RWPE2 (cell line): ENCODE measurements around the gene CDK5RAP2.

Experiments used
- ATAC-seq: fragments of 200-7000 bp; cut with Tn5 transposase; 3 replicates; pipeline ENCODE4 v1.9.1; 2021; ENCODE audit warnings: low read depth
- DNase-seq: peaks from one replicate; pipeline ENCODE4 v3.0.0-alpha.2; 2020; ENCODE audit warnings: low spot score
- H3K27ac ChIP-seq: fragments of 450-650 bp; 2 replicates; pipeline ENCODE4 v1.5.1; 2017; ENCODE audit warnings: mild to moderate bottlenecking; ENCODE audit not compliant: poor library complexity, severe bottlenecking
- H3K27me3 ChIP-seq: fragments of 250-450 bp; sonication (Bioruptor Pico); 2 replicates; pipeline ENCODE4 v1.5.1; 2021; ENCODE audit warnings: mild to moderate bottlenecking, moderate library complexity; ENCODE audit not compliant: insufficient read depth, poor library complexity, severe bottlenecking
- H3K36me3 ChIP-seq: fragments of 250-450 bp; sonication (Bioruptor Pico); 2 replicates; pipeline ENCODE4 v1.5.1; 2020; ENCODE audit warnings: low read depth, mild to moderate bottlenecking, moderate library complexity
- H3K4me1 ChIP-seq: fragments of 250-450 bp; sonication (Bioruptor Pico); 2 replicates; pipeline ENCODE4 v1.5.1; 2021; ENCODE audit warnings: mild to moderate bottlenecking, moderate library complexity; ENCODE audit not compliant: insufficient read depth, poor library complexity, severe bottlenecking
- H3K4me3 ChIP-seq: fragments of 250-450 bp; sonication (Bioruptor Pico); 2 replicates; pipeline ENCODE4 v1.5.1; 2021; ENCODE audit warnings: mild to moderate bottlenecking, moderate library complexity; ENCODE audit not compliant: severe bottlenecking
- H3K9me3 ChIP-seq: fragments of 250-450 bp; sonication (Bioruptor Pico); 2 replicates; pipeline ENCODE4 v1.5.1; 2021; ENCODE audit warnings: mild to moderate bottlenecking, moderate library complexity; ENCODE audit not compliant: severe bottlenecking
- CTCF ChIP-seq: fragments of 450-650 bp; IDR thresholded peaks from one replicate; pipeline ENCODE4 v1.5.1; 2017; ENCODE audit warnings: mild to moderate bottlenecking, moderate library complexity; ENCODE audit not compliant: poor library complexity, severe bottlenecking

The CDK5RAP2 gene

GRCh38 chr9:120436446-120436845, 143.5 kb downstream of the CDK5RAP2 start:
- Histone ChIP-seq H3K9me3 (no peaks in the 10 kb centered on the region), H3K27ac (no peak overlapping the region), H3K4me3 (no peak overlapping the region), H3K4me1 (no peaks in the 10 kb centered on the region), H3K36me3 (peaks cover 66% of the 10 kb centered on the region), H3K27me3 (no peaks in the 10 kb centered on the region)
- no peak for TF ChIP-seq CTCF
- ATAC-seq (no peak), DNase-seq (no peak)

- H3K4me1 ChIP-seq, result no peaks in the 10 kb centered on the region
- H3K27me3 ChIP-seq, result no peaks in the 10 kb centered on the region
- ATAC-seq (no peak), DNase-seq (no peak)
- H3K9me3 ChIP-seq, result no peaks in the 10 kb centered on the region
- no peak for TF ChIP-seq CTCF
- H3K27ac ChIP-seq, result no peak overlapping the region
- H3K36me3 ChIP-seq, result peaks cover 62% of the 10 kb centered on the region
- no peak overlapping the region for H3K4me3 ChIP-seq
These were observed 144.9 kb downstream of the CDK5RAP2 start for GRCh38 chr9:120435091-120435490.

- Histone ChIP-seq H3K4me1 (no peaks in the 10 kb centered on the region), H3K36me3 (peaks cover 60% of the 10 kb centered on the region), H3K9me3 (no peaks in the 10 kb centered on the region), H3K27me3 (no peaks in the 10 kb centered on the region), H3K4me3 (no peak overlapping the region), H3K27ac (no peak overlapping the region)
- TF ChIP-seq CTCF, result no peak
- ATAC-seq (no peak), DNase-seq (no peak)
These were observed 145.4 kb downstream of the CDK5RAP2 start for GRCh38 chr9:120434532-120434931.

- Histone ChIP-seq H3K4me1 (no peaks in the 10 kb centered on the region), H3K27ac (no peak overlapping the region), H3K4me3 (no peak overlapping the region), H3K36me3 (peaks cover 52% of the 10 kb centered on the region), H3K27me3 (no peaks in the 10 kb centered on the region), H3K9me3 (no peaks in the 10 kb centered on the region)
- no peak for DNase-seq
- no peak for ATAC-seq
- TF ChIP-seq CTCF, result no peak
These were observed 146.3 kb downstream of the CDK5RAP2 start for GRCh38 chr9:120433701-120434100.

GRCh38 chr9:120432600-120432999, 147.4 kb downstream of the CDK5RAP2 start:
- no peak overlapping the region for H3K27ac ChIP-seq
- no peaks in the 10 kb centered on the region for H3K9me3 ChIP-seq
- H3K4me3 ChIP-seq, result no peak overlapping the region
- no peak for ATAC-seq
- no peaks in the 10 kb centered on the region for H3K4me1 ChIP-seq
- peaks cover 41% of the 10 kb centered on the region for H3K36me3 ChIP-seq
- no peak for TF ChIP-seq CTCF
- DNase-seq, result no peak
- H3K27me3 ChIP-seq, result no peaks in the 10 kb centered on the region
